Activated gamma-delta T cell treated with anti-CD3 and anti-CD28 coated beads, Interleukin-2, amount 50 U/mL, for 16 hours (primary cell): ENCODE measurements around the gene PI4KA.
"Not testable (repeated sequence)": the region's sequence is repeated elsewhere in the genome, so short reads cannot be mapped to it uniquely, and the experiment has no call there.

ENCODE experiments used
- DNase-seq: peaks from one replicate; pipeline ENCODE4 v3.0.0-alpha.2; 2020; ENCODE audit warnings: low read depth

PI4KA gene

GRCh38 chr22:20664594-20664959, 194.0 kb downstream of the PI4KA start:
- no peak for DNase-seq

DNA sequence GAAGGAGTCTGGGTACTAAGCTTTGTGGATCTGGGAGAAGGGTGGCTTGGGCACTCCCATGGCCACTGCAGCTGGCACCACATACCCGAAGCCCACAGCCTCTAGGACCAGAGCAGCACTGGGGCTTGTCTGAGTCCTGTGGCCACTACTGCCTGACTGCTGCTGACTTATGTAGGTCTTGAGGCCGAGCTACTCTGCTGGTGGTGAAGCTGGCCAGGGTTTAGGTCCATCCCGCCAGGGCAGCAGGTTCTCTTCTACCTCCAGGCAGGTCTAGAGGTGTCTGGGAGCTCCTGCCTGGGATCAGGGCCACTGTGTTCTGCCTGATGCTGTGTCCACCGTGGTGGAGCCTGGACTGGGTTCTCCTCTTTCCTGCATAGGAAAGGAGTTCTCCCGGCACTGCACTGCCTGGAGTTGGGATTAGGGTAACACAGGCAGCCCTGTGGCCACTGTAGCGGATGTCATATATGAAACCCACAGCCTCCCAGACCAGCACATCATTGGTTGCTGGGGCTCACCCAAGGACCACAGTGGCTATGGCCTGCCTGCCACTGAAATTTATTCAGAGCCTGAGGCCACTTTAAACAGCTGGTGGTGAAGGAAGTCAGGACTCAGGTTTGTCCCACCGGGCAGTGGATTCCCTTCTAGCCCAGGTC, 194.5 kb downstream of the PI4KA start:
- no peak for DNase-seq

GRCh38 chr22:20663137-20663828, 195.3 kb downstream of the PI4KA start:
- DNase-seq, result no peak

DNA sequence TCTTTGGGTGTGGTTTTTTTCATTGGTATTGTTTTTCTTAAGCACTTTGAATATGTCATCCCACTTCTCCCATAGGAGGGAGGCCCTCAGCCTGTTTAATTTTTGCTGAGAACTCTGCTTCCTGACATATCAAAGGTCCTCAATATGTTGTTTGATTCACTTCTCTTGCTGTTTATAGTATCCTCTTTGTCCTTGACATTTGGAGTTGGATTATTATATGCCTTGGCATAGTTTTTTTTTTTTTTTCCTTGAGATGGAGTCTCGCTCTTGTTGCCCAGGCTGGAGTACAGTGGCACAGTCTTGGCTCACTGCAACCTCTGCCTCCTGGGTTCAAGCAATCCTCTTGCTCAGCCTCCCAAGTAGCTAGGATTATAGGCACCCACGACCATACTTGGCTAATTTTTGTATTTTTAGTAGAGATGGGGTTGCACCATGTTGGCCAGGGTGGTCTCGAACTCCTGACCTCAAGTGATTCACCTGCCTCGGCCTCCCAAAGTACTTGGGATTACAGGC, 196.0 kb downstream of the PI4KA start:
- not testable (repeated sequence) for DNase-seq

DNA sequence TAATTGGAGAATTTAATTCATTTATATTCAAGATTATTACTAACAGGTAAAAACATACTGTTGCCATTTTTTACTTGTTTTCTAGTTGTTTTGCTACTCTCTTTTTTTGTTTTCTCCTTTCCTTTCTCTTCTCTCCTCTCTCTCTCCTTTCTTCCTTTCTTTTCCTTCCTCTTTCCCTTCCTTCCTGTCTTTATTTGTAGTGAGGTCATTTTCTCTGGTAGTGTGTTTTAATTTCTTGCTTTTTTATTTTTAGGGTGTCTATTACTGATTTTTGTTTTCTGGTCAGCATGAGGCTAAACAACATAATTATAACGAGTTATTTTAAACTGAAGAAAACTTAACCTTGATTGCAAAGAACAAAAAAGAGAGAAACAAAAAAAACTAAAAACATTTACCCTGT, 197.1 kb downstream of the PI4KA start:
- no peak for DNase-seq

GRCh38 chr22:20660441-20661054, 198.1 kb downstream of the PI4KA start:
- no peak for DNase-seq

GRCh38 chr22:20659920-20660319, 198.7 kb downstream of the PI4KA start:
- no peak for DNase-seq

- no peak for DNase-seq
Observed at GRCh38 chr22:20659258-20659657, 199.4 kb downstream of the PI4KA start.

DNA sequence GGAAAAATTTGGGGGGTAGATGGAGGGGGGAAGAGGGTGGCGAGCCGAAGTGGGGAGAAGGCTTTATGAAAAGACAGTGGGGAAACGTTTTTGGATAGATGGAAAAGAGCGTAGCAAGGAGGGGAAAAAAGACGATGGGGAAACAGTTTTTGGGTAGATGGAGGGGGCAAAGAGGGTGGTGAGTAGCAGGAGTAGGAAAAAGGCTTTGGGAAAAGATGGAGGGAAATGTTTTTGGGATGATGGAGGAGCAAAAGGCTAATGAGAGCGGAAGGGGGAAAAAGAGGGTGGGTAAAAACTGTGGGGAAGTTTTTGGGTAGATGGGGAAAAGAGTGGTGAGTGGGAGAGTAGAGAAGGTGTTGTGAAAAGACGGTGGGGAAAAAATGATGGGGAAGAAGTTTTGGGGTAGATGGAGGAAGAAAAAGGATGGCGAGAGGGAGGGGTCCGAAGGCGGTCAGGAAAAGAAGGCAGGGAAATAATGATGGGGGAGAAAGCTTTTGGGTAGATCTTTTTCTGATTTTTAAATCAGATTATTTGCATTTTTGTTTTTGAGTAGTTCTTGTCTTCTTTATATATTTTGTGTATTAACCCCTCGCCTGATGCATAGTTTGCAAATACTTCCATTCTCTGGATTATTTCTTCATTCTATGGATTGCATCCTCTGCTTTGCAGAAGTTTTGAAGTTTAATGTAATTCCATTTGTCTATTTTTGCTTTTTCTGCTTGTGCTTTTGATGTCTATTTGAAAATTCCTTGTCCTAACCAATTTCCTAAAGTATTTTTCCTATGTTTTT, 200.0 kb downstream of the PI4KA start:
- no peak for DNase-seq

GRCh38 chr22:20657963-20658362, 200.6 kb downstream of the PI4KA start:
- no peak for DNase-seq
